A549 (cell line): Measurements from ENCODE around the gene PLXNB3.

Experiments used
- HOXB5 ChIP-seq: fragments of 250-450 bp; sonication (Bioruptor Pico); IDR thresholded peaks from 2 replicates; pipeline ENCODE4 v1.5.0; 2020; ENCODE audit warnings: mild to moderate bottlenecking, moderate library complexity
- JUN ChIP-seq, 2 experiments: fragments of >200 bp; sonication (Bioruptor Twin); formaldehyde crosslinking; IDR thresholded peaks; 2 replicates in 1 of 2; 3 replicates in 1 of 2; pipeline ENCODE4 v1.6.1; 2016 to 2017
- TF ChIP-seq, protein P1 (sequence below): fragments of >200 bp; sonication (Bioruptor Twin); formaldehyde crosslinking; IDR thresholded peaks from 3 replicates; pipeline ENCODE4 v1.5.1; 2016
- TF ChIP-seq, protein P2 (sequence below): IDR thresholded peaks from 2 replicates; pipeline ENCODE4 v1.6.1; 2012

DNA sequence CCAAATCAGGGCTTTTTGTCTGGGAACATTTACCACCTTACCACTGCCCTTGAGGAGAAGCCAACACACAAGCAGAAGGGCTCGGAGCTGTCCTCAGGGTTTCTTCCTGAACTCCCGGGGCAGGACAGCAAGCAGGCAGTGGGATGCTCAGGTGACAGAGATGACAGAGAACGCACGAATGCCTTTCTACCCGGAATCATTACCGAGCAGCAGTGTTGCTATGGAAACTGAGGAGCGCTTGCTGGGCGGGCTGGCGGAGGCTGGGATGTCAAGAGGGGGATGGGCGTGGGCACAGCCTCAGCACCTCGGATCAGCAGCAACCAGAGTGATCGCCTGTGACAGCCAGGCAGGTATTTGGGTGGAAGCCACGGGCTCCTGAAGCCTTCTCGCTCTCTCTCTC, 48.2 kb downstream of the PLXNB3 start:
- no peak for TF ChIP-seq HOXB5 (CRISPR knock-in tag)
- TF ChIP-seq, protein P1, sequence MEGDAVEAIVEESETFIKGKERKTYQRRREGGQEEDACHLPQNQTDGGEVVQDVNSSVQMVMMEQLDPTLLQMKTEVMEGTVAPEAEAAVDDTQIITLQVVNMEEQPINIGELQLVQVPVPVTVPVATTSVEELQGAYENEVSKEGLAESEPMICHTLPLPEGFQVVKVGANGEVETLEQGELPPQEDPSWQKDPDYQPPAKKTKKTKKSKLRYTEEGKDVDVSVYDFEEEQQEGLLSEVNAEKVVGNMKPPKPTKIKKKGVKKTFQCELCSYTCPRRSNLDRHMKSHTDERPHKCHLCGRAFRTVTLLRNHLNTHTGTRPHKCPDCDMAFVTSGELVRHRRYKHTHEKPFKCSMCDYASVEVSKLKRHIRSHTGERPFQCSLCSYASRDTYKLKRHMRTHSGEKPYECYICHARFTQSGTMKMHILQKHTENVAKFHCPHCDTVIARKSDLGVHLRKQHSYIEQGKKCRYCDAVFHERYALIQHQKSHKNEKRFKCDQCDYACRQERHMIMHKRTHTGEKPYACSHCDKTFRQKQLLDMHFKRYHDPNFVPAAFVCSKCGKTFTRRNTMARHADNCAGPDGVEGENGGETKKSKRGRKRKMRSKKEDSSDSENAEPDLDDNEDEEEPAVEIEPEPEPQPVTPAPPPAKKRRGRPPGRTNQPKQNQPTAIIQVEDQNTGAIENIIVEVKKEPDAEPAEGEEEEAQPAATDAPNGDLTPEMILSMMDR, result no peak
- TF ChIP-seq, protein P2, sequence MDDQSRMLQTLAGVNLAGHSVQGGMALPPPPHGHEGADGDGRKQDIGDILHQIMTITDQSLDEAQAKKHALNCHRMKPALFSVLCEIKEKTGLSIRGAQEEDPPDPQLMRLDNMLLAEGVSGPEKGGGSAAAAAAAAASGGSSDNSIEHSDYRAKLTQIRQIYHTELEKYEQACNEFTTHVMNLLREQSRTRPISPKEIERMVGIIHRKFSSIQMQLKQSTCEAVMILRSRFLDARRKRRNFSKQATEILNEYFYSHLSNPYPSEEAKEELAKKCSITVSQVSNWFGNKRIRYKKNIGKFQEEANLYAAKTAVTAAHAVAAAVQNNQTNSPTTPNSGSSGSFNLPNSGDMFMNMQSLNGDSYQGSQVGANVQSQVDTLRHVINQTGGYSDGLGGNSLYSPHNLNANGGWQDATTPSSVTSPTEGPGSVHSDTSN, result no peak
- no peak for TF ChIP-seq JUN (IDR thresholded peaks at IDR 0.05)
